Activated CD8-positive, alpha-beta T cell treated with anti-CD3 and anti-CD28 coated beads, Interleukin-2, amount 10 ng/mL, durations not matched to agents 7 days and 5 days (primary cell): ENCODE results near the gene PLEKHG4B. TPM values are rescaled to one million over a fixed set of nuclear protein-coding genes. Genes with fewer than 3 reads are reported as not detected.
"Not testable (repeated sequence)": the region's sequence is repeated elsewhere in the genome, so short reads cannot be mapped to it uniquely, and the experiment has no call there.

Experiments
- ATAC-seq: fragments of 150-1000 bp; cut with Tn5 transposase; one replicate; pipeline ENCODE4 v1.10.0; 2021; ENCODE audit warnings: moderate library complexity
- CTCF ChIA-PET: fragments of 350-600 bp; sonication (Branson Sonifier 250); formaldehyde crosslinking; loops from one replicate; lab custom pipeline; 2021; ENCODE audit warnings: antibody characterized with exemption; lab: Charles Lee
- POLR2A ChIA-PET: fragments of 350-600 bp; sonication (Branson Sonifier 250); formaldehyde crosslinking; loops from one replicate; lab custom pipeline; 2021; ENCODE audit warnings: antibody characterized with exemption; lab: Charles Lee
- DNase-seq: peaks from one replicate; pipeline ENCODE4 v3.0.0-alpha.2; 2020
- H3K27ac Mint-ChIP-seq: one replicate; pipeline ENCODE4 v1.8.0; 2021; ENCODE audit warnings: mild to moderate bottlenecking, mixed read lengths
- H3K27me3 Mint-ChIP-seq: one replicate; pipeline ENCODE4 v1.8.0; 2021; ENCODE audit warnings: low read depth, mixed read lengths
- H3K36me3 Mint-ChIP-seq: one replicate; pipeline ENCODE4 v1.8.0; 2021; ENCODE audit warnings: low read depth, mixed read lengths
- H3K4me1 Mint-ChIP-seq: one replicate; pipeline ENCODE4 v1.8.0; 2021; ENCODE audit warnings: low read depth, mixed read lengths
- H3K4me3 Mint-ChIP-seq: one replicate; pipeline ENCODE4 v1.8.0; 2021; ENCODE audit warnings: mild to moderate bottlenecking, mixed read lengths
- H3K9me3 Mint-ChIP-seq: one replicate; pipeline ENCODE4 v1.8.0; 2022; ENCODE audit warnings: mixed read lengths; ENCODE audit not compliant: insufficient read depth
- total RNA-seq, 2 experiments: library from RNA; stranded (reverse); gene quantifications; one replicate each; pipeline ENCODE4 v1.2.3, GENCODE V29; 2021

PLEKHG4B gene
- total RNA-seq, 2 experiments from 2014 or later: not detected

GRCh38 chr5:163841-164240, 71.9 kb downstream of the PLEKHG4B start:
- no peaks in the 10 kb centered on the region for H3K27me3 Mint-ChIP-seq
- no peak for DNase-seq
- H3K4me3 Mint-ChIP-seq: no peak overlapping the region
- CTCF ChIA-PET: no interaction called here
- no peak overlapping the region for H3K27ac Mint-ChIP-seq
- no peaks in the 10 kb centered on the region for H3K9me3 Mint-ChIP-seq
- no peaks in the 10 kb centered on the region for H3K4me1 Mint-ChIP-seq
- POLR2A ChIA-PET: no interaction called here
- ATAC-seq: no peak
- no peaks in the 10 kb centered on the region for H3K36me3 Mint-ChIP-seq

GRCh38 chr5:164244-164643, 72.3 kb downstream of the PLEKHG4B start:
- Mint-ChIP-seq H3K4me3 (no peak overlapping the region), H3K4me1 (no peaks in the 10 kb centered on the region), H3K27ac (no peak overlapping the region), H3K9me3 (no peaks in the 10 kb centered on the region), H3K27me3 (no peaks in the 10 kb centered on the region), H3K36me3 (no peaks in the 10 kb centered on the region)
- ChIA-PET POLR2A (no interaction called here), CTCF (no interaction called here)
- ATAC-seq: no peak
- no peak for DNase-seq

- POLR2A ChIA-PET, CTCF ChIA-PET, H3K27me3 Mint-ChIP-seq: not testable (repeated sequence)
Observed at GRCh38 chr5:164783-165182, 72.8 kb downstream of the PLEKHG4B start.

GRCh38 chr5:166441-167372, 74.7 kb downstream of the PLEKHG4B start:
- Mint-ChIP-seq H3K27ac (no peak overlapping the region), H3K4me3 (no peak overlapping the region), H3K4me1 (no peaks in the 10 kb centered on the region), H3K36me3 (no peaks in the 10 kb centered on the region), H3K9me3 (no peaks in the 10 kb centered on the region), H3K27me3 (no peaks in the 10 kb centered on the region)
- ATAC-seq (no peak), DNase-seq (no peak)
- CTCF ChIA-PET: no interaction called here
- POLR2A ChIA-PET: no interaction called here

More at GRCh38 chr5:164783-165182, 72.8 kb downstream of the PLEKHG4B start:
- not testable (repeated sequence) for H3K4me1 Mint-ChIP-seq, H3K9me3 Mint-ChIP-seq, H3K27ac Mint-ChIP-seq, H3K36me3 Mint-ChIP-seq, H3K4me3 Mint-ChIP-seq, DNase-seq, ATAC-seq

GRCh38 chr5:167511-167910, 75.5 kb downstream of the PLEKHG4B start:
- Mint-ChIP-seq H3K4me1 (no peaks in the 10 kb centered on the region), H3K27ac (no peak overlapping the region), H3K36me3 (no peaks in the 10 kb centered on the region), H3K9me3 (no peaks in the 10 kb centered on the region), H3K4me3 (no peak overlapping the region), H3K27me3 (no peaks in the 10 kb centered on the region)
- CTCF ChIA-PET: no interaction called here
- DNase-seq: no peak
- ATAC-seq: no peak
- POLR2A ChIA-PET: no interaction called here

GRCh38 chr5:167982-168660, 76.2 kb downstream of the PLEKHG4B start:
- no peak overlapping the region for H3K27ac Mint-ChIP-seq
- CTCF ChIA-PET: no interaction called here
- H3K4me3 Mint-ChIP-seq: no peak overlapping the region
- no peaks in the 10 kb centered on the region for H3K9me3 Mint-ChIP-seq
- no peak for ATAC-seq
- H3K27me3 Mint-ChIP-seq: no peaks in the 10 kb centered on the region
- no peaks in the 10 kb centered on the region for H3K36me3 Mint-ChIP-seq
- no peaks in the 10 kb centered on the region for H3K4me1 Mint-ChIP-seq
- POLR2A ChIA-PET: no interaction called here
- DNase-seq: no peak

GRCh38 chr5:169071-169727, 77.2 kb downstream of the PLEKHG4B start:
- Mint-ChIP-seq H3K27ac (no peak overlapping the region), H3K36me3 (no peaks in the 10 kb centered on the region), H3K27me3 (no peaks in the 10 kb centered on the region), H3K4me3 (no peak overlapping the region), H3K4me1 (no peaks in the 10 kb centered on the region), H3K9me3 (no peaks in the 10 kb centered on the region)
- ChIA-PET POLR2A (no interaction called here), CTCF (no interaction called here)
- ATAC-seq (no peak), DNase-seq (no peak)

- Mint-ChIP-seq H3K4me3 (no peak overlapping the region), H3K27me3 (no peaks in the 10 kb centered on the region), H3K4me1 (no peaks in the 10 kb centered on the region), H3K36me3 (no peaks in the 10 kb centered on the region), H3K27ac (no peak overlapping the region), H3K9me3 (no peaks in the 10 kb centered on the region)
- ChIA-PET CTCF (no interaction called here), POLR2A (no interaction called here)
- DNase-seq (no peak), ATAC-seq (no peak)
Observed at GRCh38 chr5:169728-170094, 77.7 kb downstream of the PLEKHG4B start.

GRCh38 chr5:170971-171800, 79.2 kb downstream of the PLEKHG4B start:
- Mint-ChIP-seq H3K9me3 (no peaks in the 10 kb centered on the region), H3K27ac (no peak overlapping the region), H3K27me3 (no peaks in the 10 kb centered on the region), H3K4me1 (no peaks in the 10 kb centered on the region), H3K4me3 (no peak overlapping the region), H3K36me3 (no peaks in the 10 kb centered on the region)
- no peak for DNase-seq
- CTCF ChIA-PET: no interaction called here
- ATAC-seq: no peak
- POLR2A ChIA-PET: no interaction called here

GRCh38 chr5:171801-172331, 79.9 kb downstream of the PLEKHG4B start:
- Mint-ChIP-seq H3K36me3 (no peaks in the 10 kb centered on the region), H3K4me1 (no peaks in the 10 kb centered on the region), H3K9me3 (no peaks in the 10 kb centered on the region), H3K27me3 (no peaks in the 10 kb centered on the region), H3K27ac (no peak overlapping the region), H3K4me3 (no peak overlapping the region)
- ATAC-seq (no peak), DNase-seq (no peak)
- POLR2A ChIA-PET: no interaction called here
- CTCF ChIA-PET: no interaction called here

GRCh38 chr5:172421-172820, 80.5 kb downstream of the PLEKHG4B start:
- Mint-ChIP-seq H3K4me3 (no peak overlapping the region), H3K27ac (no peak overlapping the region), H3K27me3 (no peaks in the 10 kb centered on the region), H3K9me3 (no peaks in the 10 kb centered on the region), H3K4me1 (no peaks in the 10 kb centered on the region), H3K36me3 (no peaks in the 10 kb centered on the region)
- no peak for ATAC-seq
- DNase-seq: no peak
- POLR2A ChIA-PET: no interaction called here
- CTCF ChIA-PET: no interaction called here
